Heart left ventricle (tissue), 13 donors: ENCODE data around the gene PSEN2.

Experiments
- POLR2A ChIP-seq, 2 donors: fragments of 450-650 bp; IDR thresholded peaks; one replicate each; pipeline ENCODE4 v1.6.1; 2017; ENCODE audit warnings: antibody characterized with exemption in 2 of 2, mild to moderate bottlenecking in 2 of 2, moderate library complexity in 2 of 2
- TF ChIP-seq, protein P1 (sequence below), 12 donors: fragments of 200-600 bp; sonication (generic) in 4 of 12; IDR thresholded peaks; one replicate each; pipeline versions ENCODE4 v1.5.0 to v1.8.0; 2018 to 2022; ENCODE audit warnings: antibody characterized with exemption in 12 of 12, mild to moderate bottlenecking in 5 of 12
- donor health status: ischemic (EF 13 %, LVEDD 7.1; RV severe dilation, severe dysfunction).
- donor health status: DM: no; HTN: yes; CAD: no.
- donor health status: DM: no; HTN: no; CAD: no.
- donor health status: ischemic (EF 25% LVEDD 6.9; RV normal size, moderate dysfunction).
- donor health status: ischemic (EF 25% LVEDD 5.7; RV mildly dilated, moderate dysfunction).
- donor health status: ischemic (EF 35%, LVEDD 5.7; RV mildly dilated, moderate dysfunction).
- donor health status: nonischemic (EF 11% LVEDD 7.7; RV severe dilation, severe dysfunction).
- donor health status: DM: yes; HTN: yes; CAD: no.
- donor health status: PGD.
- donor health status: ischemic (EF 29% LVEDD 5.4; RV normal size, mild dysfunction).
- donor health status: nonischemic (EF 23%, LVEDD 6.1; RV moderate dilation, normal function).

DNA sequence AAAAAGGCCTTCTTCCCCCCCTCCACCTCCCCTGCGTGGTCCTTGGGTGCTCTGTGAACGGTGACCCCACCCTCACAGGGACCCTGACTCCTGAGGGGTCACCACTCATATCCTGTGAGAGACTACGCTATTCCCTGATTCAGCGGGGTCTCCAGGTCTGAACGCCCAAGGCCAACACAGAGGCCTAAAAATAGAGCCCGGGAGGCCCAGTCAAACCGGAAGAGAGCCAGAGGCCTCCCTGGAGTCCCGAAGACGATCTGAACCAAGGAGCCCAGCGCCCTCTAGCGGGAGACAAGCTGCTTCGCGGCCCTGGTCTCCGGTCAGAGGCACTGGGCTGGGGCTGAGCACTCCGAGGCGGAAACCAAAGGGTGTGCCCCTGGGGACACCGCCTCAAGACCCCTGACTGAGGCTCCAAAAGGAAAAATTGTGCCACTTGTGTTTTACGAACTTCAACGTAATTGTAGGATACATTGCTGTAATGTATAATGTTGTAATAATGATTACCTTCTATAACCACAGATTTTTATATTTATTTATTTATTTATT, 42.4 kb upstream of the PSEN2 start:
- TF ChIP-seq, protein P1, sequence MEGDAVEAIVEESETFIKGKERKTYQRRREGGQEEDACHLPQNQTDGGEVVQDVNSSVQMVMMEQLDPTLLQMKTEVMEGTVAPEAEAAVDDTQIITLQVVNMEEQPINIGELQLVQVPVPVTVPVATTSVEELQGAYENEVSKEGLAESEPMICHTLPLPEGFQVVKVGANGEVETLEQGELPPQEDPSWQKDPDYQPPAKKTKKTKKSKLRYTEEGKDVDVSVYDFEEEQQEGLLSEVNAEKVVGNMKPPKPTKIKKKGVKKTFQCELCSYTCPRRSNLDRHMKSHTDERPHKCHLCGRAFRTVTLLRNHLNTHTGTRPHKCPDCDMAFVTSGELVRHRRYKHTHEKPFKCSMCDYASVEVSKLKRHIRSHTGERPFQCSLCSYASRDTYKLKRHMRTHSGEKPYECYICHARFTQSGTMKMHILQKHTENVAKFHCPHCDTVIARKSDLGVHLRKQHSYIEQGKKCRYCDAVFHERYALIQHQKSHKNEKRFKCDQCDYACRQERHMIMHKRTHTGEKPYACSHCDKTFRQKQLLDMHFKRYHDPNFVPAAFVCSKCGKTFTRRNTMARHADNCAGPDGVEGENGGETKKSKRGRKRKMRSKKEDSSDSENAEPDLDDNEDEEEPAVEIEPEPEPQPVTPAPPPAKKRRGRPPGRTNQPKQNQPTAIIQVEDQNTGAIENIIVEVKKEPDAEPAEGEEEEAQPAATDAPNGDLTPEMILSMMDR (IDR thresholded peaks at IDR 0.05): peak; percentile 92 to 98 (median 96)
- TF ChIP-seq POLR2A (IDR thresholded peaks at IDR 0.05): no peak
